ENCODE measurements around the gene LHX4. TPM values are rescaled to one million over a fixed set of nuclear protein-coding genes. Genes with fewer than 3 reads are reported as not detected.

Gene LHX4
- total RNA-seq, 1 donor from 2014 or later = under 0.01 TPM

DNA sequence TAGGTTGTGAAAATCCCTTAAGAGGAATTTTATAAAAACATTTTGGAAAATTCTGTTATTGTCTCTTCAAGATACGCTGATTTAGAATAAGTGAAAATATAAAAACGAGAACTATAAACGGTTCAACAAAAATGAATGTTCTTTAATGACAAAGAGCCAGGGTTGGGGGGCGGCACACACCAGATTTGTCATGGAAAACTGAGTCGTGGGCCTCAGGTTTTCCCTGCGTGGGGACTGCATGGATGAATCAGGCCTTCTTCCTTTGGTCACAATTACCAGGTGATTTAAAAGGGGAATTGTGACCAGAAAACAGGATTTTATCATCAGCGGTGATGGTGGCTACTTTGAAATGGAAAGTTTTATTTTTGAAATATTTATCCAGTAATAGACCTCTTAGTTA is 8.6 kb downstream of the LHX4 start:
- Histone ChIP-seq H3K36me3 (ENCODE audit: control insufficient read depth, insufficient read depth, low read length) (no peaks in the 10 kb centered on the region), H3K27me3 (ENCODE audit: control insufficient read depth, insufficient read depth, low read length) (peaks cover 51% of the 10 kb centered on the region), H3K4me3 (ENCODE audit: low read depth, low read length) (no peak overlapping the region)
- DNase-seq (ENCODE audit: low read depth) = no peak
- no peak for FAIRE-seq
- TF ChIP-seq CTCF (IDR thresholded peaks at IDR 0.05; ENCODE audit: insufficient read depth, low read length, severe bottlenecking) = no peak

DNA sequence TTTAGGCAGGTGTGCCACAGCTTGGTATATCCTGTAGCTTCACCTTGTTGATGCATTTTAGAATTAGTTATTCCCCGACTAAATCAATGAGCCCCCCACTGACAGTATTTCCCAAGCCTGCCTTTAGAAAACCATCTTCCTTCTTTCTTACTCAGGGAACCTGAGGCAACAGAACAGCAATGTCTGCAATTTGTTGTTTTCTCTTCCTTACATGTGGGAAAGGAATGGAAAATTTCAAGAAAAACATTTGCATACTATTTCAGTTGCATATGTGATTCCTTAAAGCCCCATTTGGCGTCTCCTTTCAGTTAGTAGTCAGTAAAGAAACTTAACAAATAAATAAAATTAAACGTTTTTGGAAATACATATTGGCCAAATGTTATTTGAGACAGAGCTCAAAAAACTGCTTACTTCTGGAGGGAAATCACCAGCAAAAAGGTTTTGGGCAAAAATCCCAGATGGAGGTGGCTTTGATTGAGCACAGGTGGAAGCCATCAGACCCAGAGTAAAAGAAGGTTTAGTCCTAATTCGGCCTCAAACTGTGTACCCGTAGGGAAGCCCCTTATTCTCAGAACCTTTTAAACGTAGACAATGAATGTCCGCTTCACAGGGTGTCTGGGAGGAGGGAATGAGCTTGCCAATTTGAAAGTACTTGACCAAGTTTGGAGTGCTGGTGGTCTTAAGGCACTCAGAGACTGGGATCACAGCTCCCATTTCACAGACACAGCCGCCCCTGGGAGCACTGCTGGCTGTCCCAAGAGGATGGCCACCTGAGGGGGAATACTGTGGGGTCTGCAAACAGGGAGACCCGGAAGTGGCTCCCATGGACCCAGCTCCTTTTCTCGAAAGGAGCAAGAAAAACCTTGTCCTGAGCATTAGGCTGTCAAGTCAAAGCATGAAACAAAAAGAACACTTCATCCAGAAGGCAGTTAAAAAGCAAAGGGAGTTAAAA is 9.4 kb downstream of the LHX4 start:
- Histone ChIP-seq H3K36me3 (ENCODE audit: control insufficient read depth, insufficient read depth, low read length) (no peaks in the 10 kb centered on the region), H3K4me3 (ENCODE audit: low read depth, low read length) (no peak overlapping the region), H3K27me3 (ENCODE audit: control insufficient read depth, insufficient read depth, low read length) (peaks cover 47% of the 10 kb centered on the region)
- TF ChIP-seq CTCF (IDR thresholded peaks at IDR 0.05; ENCODE audit: insufficient read depth, low read length, severe bottlenecking) = no peak
- no peak for DNase-seq (ENCODE audit: low read depth)
- no peak for FAIRE-seq

DNA sequence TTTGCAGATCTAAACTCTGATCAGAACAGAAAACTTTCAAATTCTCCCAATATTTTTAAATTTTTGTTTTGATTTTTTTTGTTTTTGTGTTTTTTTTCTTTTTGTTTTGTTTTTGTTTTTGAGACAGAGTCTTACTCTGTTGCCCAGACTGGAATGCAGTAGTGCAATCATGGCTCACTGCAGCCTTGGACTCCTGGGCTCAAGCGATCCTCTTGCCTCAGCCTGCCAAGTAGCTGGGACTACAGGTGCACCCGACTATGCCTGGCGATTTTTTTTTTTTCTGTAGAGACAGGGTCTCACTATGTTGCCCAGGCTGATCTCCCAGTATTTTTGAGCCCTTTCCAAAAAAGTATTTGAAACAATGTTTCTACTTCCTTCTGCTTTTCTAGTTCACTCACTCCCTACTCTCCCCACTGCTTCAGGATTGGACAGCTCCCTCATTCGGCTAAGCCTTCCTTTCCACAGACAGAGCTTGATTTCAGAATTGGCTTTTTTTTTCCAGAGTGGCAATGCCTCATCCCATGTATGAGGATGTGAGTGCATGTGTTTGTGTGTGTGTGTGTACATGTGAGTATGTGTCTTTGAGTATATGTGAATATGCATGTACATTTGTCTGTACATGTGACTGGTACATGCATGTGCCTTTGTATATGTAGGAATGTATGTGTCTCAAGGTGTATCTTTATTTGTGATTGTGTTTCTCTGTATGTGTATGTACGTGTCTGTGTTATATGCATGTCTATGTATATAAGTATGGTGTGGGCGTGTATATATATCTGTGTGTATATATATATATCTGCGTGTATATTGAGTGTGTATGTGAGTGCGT is 11.9 kb downstream of the LHX4 start:
- TF ChIP-seq CTCF (IDR thresholded peaks at IDR 0.05; ENCODE audit: insufficient read depth, low read length, severe bottlenecking) = no peak
- no peak for FAIRE-seq
- DNase-seq (ENCODE audit: low read depth) = no peak
- Histone ChIP-seq H3K4me3 (ENCODE audit: low read depth, low read length) (no peak overlapping the region), H3K27me3 (ENCODE audit: control insufficient read depth, insufficient read depth, low read length) (peaks cover 26% of the 10 kb centered on the region), H3K36me3 (ENCODE audit: control insufficient read depth, insufficient read depth, low read length) (no peaks in the 10 kb centered on the region)

DNA sequence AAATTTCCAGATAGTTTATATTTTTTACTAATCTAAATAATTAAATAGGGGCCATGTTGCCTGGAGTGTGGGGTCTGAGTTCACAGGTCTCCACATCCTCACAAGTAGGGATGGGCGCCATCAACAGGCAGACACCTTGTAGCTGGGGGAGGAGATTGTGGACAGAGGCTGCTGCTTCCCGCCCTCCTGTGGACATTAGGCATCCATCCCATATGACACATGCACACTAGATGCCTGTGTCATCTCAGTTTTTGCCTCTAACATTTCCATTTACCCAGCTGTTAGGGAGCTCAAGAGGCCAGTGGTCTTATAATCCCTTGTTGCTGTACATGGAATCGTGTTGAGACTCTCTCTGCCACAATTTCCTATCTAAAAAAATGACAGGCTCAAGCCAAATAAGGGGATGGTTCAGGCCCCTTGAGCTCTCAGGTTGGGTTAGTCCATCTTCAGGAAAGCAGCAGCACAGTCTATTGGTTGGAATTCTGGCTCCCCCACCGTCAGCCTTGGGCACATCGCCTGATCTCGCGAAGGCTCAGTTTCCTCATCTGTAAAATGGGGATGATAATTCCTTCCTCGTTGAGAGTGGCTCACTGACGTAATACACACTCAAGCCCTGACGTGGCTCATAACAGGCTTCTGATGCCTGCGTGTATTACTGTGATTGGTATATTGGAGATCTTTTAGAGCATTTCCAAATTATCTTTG is 13.6 kb downstream of the LHX4 start:
- Histone ChIP-seq H3K4me3 (ENCODE audit: low read depth, low read length) (no peak overlapping the region), H3K36me3 (ENCODE audit: control insufficient read depth, insufficient read depth, low read length) (no peaks in the 10 kb centered on the region), H3K27me3 (ENCODE audit: control insufficient read depth, insufficient read depth, low read length) (peaks cover 21% of the 10 kb centered on the region)
- TF ChIP-seq CTCF (IDR thresholded peaks at IDR 0.05; ENCODE audit: insufficient read depth, low read length, severe bottlenecking) = no peak
- FAIRE-seq = no peak
- no peak for DNase-seq (ENCODE audit: low read depth)

- TF ChIP-seq CTCF (IDR thresholded peaks at IDR 0.05; ENCODE audit: insufficient read depth, low read length, severe bottlenecking) = no peak
- FAIRE-seq (no peak), DNase-seq (ENCODE audit: low read depth) (no peak)
- H3K36me3 ChIP-seq (ENCODE audit: control insufficient read depth, insufficient read depth, low read length) = no peaks in the 10 kb centered on the region
- H3K4me3 ChIP-seq (ENCODE audit: low read depth, low read length) = no peak overlapping the region
- H3K27me3 ChIP-seq (ENCODE audit: control insufficient read depth, insufficient read depth, low read length) = peaks cover 12% of the 10 kb centered on the region
These were observed 14.8 kb downstream of the LHX4 start for GRCh38 chr1:180244840-180245239.

Measured in bronchial epithelial cell (primary cell).